HepG2 (cell line): ENCODE results near the gene HTN3. TPM values are rescaled to one million over a fixed set of nuclear protein-coding genes. Genes with fewer than 3 reads are reported as not detected.
"Not testable (repeated sequence)": the region's sequence is repeated elsewhere in the genome, so short reads cannot be mapped to it uniquely, and the experiment has no call there.

ENCODE experiments used
- ATAC-seq: fragments of 200-7000 bp; cut with Tn5 transposase; 3 replicates; pipeline ENCODE4 v1.9.1; 2020; ENCODE audit warnings: mild to moderate bottlenecking, moderate library complexity
- BruUV-seq: library from RNA; stranded (reverse); fragments of 400-500 nt; replicated peaks from 2 replicates; lab custom pipeline; 2021; lab: Mats Ljungman, UMichigan
- CTCF ChIA-PET: fragments of 300-600 bp; formaldehyde crosslinking; extraction: SDS; loops from one replicate; lab custom pipeline; 2021; ENCODE audit warnings: low total read pairs, inconsistent platforms, low intra/inter-chr PET ratio; lab: Yijun Ruan, JAX
- POLR2A ChIA-PET: fragments of 350-600 bp; sonication (Branson Sonifier 250); formaldehyde crosslinking; loops from one replicate; lab custom pipeline; 2020; ENCODE audit warnings: antibody characterized with exemption, inconsistent platforms; lab: Yijun Ruan, JAX
- DNase-seq: peaks from one replicate; pipeline ENCODE4 v3.0.0-alpha.2; 2015; ENCODE audit warnings: low spot score
- FAIRE-seq: peaks from 3 replicates; lab custom pipeline; 2011; peaks lifted over from hg19 to GRCh38; lab: Jason Lieb, UNC
- H2AFZ ChIP-seq: one replicate; pipeline ENCODE4 v1.6.1; 2011; ENCODE audit warnings: low read length, inconsistent platforms
- H3K27ac ChIP-seq: fragments of 300-600 bp; 3 replicates; pipeline ENCODE4 v1.8.0; 2011; ENCODE audit warnings: mixed run types, mild to moderate bottlenecking, mixed read lengths, low read length, inconsistent platforms; ENCODE audit not compliant: insufficient read depth; ENCODE audit errors: extremely low read length
- H3K27me3 ChIP-seq, 2 experiments: fragments of 200-600 bp in 1 of 2; 2 replicates in 1 of 2; 3 replicates in 1 of 2; pipeline versions ENCODE4 v1.6.0 to v1.8.0; 2011; ENCODE audit warnings: low read length in 2 of 2, mild to moderate bottlenecking in 2 of 2, moderate library complexity in 2 of 2, inconsistent platforms in 1 of 2; ENCODE audit not compliant: insufficient read depth in 2 of 2, control insufficient read depth in 1 of 2
- H3K36me3 ChIP-seq, 2 experiments: fragments of 200-600 bp in 1 of 2; replicated peaks in 1 of 2; 2 replicates in 1 of 2; 3 replicates in 1 of 2; pipeline versions ENCODE4 v1.5.1 to v1.8.0; 2011; ENCODE audit warnings: low read length in 2 of 2, inconsistent platforms in 1 of 2; ENCODE audit not compliant: insufficient read depth in 2 of 2, control insufficient read depth in 1 of 2
- H3K4me1 ChIP-seq: 2 replicates; pipeline ENCODE4 v1.5.1; 2012; ENCODE audit warnings: low read length, inconsistent platforms; ENCODE audit not compliant: insufficient read depth
- H3K4me2 ChIP-seq: 2 replicates; pipeline ENCODE4 v1.6.0; 2011; ENCODE audit warnings: low read depth, low read length, inconsistent platforms
- H3K4me3 ChIP-seq, 3 experiments: fragments of 200-600 bp in 1 of 3; sonication (generic), shearing (Covaris generic) in 1 of 3; replicated peaks in 1 of 3; 2 replicates each; pipeline ENCODE4 v1.5.1; 2011 to 2016; ENCODE audit warnings: low read length in 3 of 3, inconsistent platforms in 2 of 3, low read depth in 2 of 3, mild to moderate bottlenecking in 2 of 3, control low read depth in 1 of 3, mixed read lengths in 1 of 3; ENCODE audit not compliant: insufficient read depth in 1 of 3
- H3K79me2 ChIP-seq: one replicate; pipeline ENCODE4 v1.6.1; 2011; ENCODE audit warnings: low read length, inconsistent platforms; ENCODE audit not compliant: insufficient read depth
- H3K9ac ChIP-seq: 2 replicates; pipeline ENCODE4 v1.6.0; 2011; ENCODE audit warnings: mild to moderate bottlenecking, low read depth, low read length, inconsistent platforms; ENCODE audit not compliant: insufficient read depth
- H3K9me3 ChIP-seq: 2 replicates; pipeline ENCODE4 v1.5.1; 2012; ENCODE audit warnings: mild to moderate bottlenecking, low read length
- H4K20me1 ChIP-seq: 2 replicates; pipeline ENCODE4 v1.6.0; 2011; ENCODE audit warnings: inconsistent platforms, mild to moderate bottlenecking, low read length, moderate library complexity; ENCODE audit not compliant: insufficient read depth
- FLYWCH1 ChIP-seq: sonication (generic); formaldehyde crosslinking; IDR thresholded peaks from 2 replicates; pipeline ENCODE4 v1.8.1; 2023; ENCODE audit warnings: mild to moderate bottlenecking, missing genetic modification reagents
- FOXA1 ChIP-seq, 2 experiments: fragments of 450-650 bp in 1 of 2; sonication (generic) in 1 of 2; formaldehyde crosslinking in 1 of 2; IDR thresholded peaks; 2 replicates each; pipeline versions ENCODE4 v1.4.0 to v1.6.1; 2016 to 2020; ENCODE audit warnings: missing genetic modification reagents in 1 of 2
- FOXA3 ChIP-seq: IDR thresholded peaks from 2 replicates; pipeline ENCODE4 v1.6.1; 2016; ENCODE audit warnings: missing genetic modification reagents, missing compliant biosample characterization
- MED8 ChIP-seq: sonication (generic); formaldehyde crosslinking; IDR thresholded peaks from 2 replicates; pipeline ENCODE4 v1.8.1; 2023; ENCODE audit warnings: mild to moderate bottlenecking, missing genetic modification reagents; ENCODE audit not compliant: insufficient replicate concordance
- NFIC ChIP-seq: IDR thresholded peaks from 2 replicates; pipeline ENCODE4 v1.6.1; 2012; ENCODE audit warnings: mild to moderate bottlenecking, low read length, inconsistent platforms
- SALL1 ChIP-seq: sonication (generic); formaldehyde crosslinking; IDR thresholded peaks from 2 replicates; pipeline ENCODE4 v1.8.0; 2022; ENCODE audit warnings: mild to moderate bottlenecking, missing genetic modification reagents
- SMARCE1 ChIP-seq: fragments of 450-650 bp; IDR thresholded peaks from 2 replicates; pipeline ENCODE4 v1.6.1; 2017; ENCODE audit warnings: borderline replicate concordance
- ZMYM4 ChIP-seq: sonication (generic); formaldehyde crosslinking; IDR thresholded peaks from 2 replicates; pipeline ENCODE4 v1.8.1; 2023; ENCODE audit warnings: mild to moderate bottlenecking, missing genetic modification reagents
- ZNF281 ChIP-seq: sonication (generic); formaldehyde crosslinking; IDR thresholded peaks from 2 replicates; pipeline ENCODE4 v1.4.0; 2020; ENCODE audit warnings: missing genetic modification reagents, borderline replicate concordance
- ZNF639 ChIP-seq: conservative IDR thresholded peaks from 2 replicates; pipeline ENCODE4 v1.6.1; 2018; ENCODE audit warnings: missing genetic modification reagents
- WGBS: methylation state at CpG from one replicate; pipeline ENCODE4 v1.1.6; 2017; ENCODE audit warnings: low lambda C conversion rate; 5-methylcytosine and 5-hydroxymethylcytosine counted together
- in situ Hi-C: cut with HindIII; loops from 2 replicates; pipeline ENCODE4 v1.10.0; 2017; ENCODE audit warnings: low pct_unique_long_range_greater_than_20kb; ENCODE audit not compliant: extremely low pct_ligation_motif_present
- intact Hi-C: fragments of 100-400 bp; cut with micrococcal nuclease; formaldehyde crosslinking; loops from one replicate; pipeline ENCODE4 v1.10.0; 2022; ENCODE audit not compliant: unreplicated experiment
- polyA plus RNA-seq, 8 experiments: library from polyadenylated mRNA; depleted of rRNA in 3 of 8; stranded (reverse) in 7 of 8; unstranded in 1 of 8; fragments of >200 nt; fragmentation: Illumina TruSeq in 4 of 8; extraction: Trizol in 4 of 8; gene quantifications; 2 replicates each; pipeline versions ENCODE4 v1.2.1 to v1.2.3, GENCODE V29; 2011 to 2016; ENCODE audit warnings: low read depth in 4 of 8, missing spikeins in 1 of 8, mixed read lengths in 1 of 8; ENCODE audit not compliant: insufficient read depth in 1 of 8
- total RNA-seq, 5 experiments: library from RNA; depleted of rRNA; stranded (reverse); fragments of >200 nt; fragmentation: Illumina TruSeq; extraction: Trizol; gene quantifications; 2 replicates each; pipeline ENCODE4 v1.2.3, GENCODE V29; 2016; ENCODE audit warnings: low read depth in 1 of 5
- TF ChIP-seq, protein P1 (sequence below): sonication (generic); formaldehyde crosslinking; IDR thresholded peaks from 2 replicates; pipeline ENCODE4 v1.4.0; 2020; ENCODE audit warnings: missing genetic modification reagents, mild to moderate bottlenecking, borderline replicate concordance

The HTN3 gene
- total and polyA plus RNA-seq, 2 of the 13 experiments (the other 11 are each of a cell fraction or from before 2014, with no cell fraction given) = not detected

DNA sequence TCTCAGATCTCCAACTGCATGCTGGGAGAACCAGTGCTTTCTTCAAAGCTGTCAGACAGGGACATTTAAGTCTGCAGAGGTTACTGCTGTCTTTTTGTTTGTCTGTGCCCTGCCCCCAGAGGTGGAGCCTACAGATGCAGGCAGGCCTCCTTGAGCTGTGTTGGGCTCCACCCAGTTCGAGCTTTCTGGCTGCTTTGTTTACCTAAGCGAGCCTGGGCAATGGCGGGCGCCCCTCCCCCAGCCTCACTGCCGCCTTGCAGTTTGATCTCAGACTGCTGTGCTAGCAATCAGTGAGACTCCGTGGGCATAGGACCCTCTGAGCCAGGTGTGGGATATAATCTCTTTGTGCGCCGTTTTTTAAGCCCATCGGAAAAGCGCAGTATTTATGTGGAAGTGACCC lies 9.3 kb upstream of the HTN3 start:
- H3K4me2 ChIP-seq; H3K4me3 ChIP-seq; POLR2A ChIA-PET; H3K9me3 ChIP-seq; ATAC-seq; FAIRE-seq; intact Hi-C loops; H3K79me2 ChIP-seq; TF ChIP-seq FOXA1 (IDR thresholded peaks at IDR 0.05): not testable (repeated sequence)
- WGBS = 100% methylated on average over 2 of the region's 10 CpGs
- TF ChIP-seq SALL1 (0 out of 2 replicates have a peak, but pooled peaks have one; percentile 13), ZNF281 (CRISPR knock-in tag) (peak; percentile 80), FOXA1 (CRISPR knock-in tag; IDR thresholded peaks at IDR 0.05) (peak; percentile 49; the same call in 1 of the 2 replicates), FOXA3 (CRISPR knock-in tag) (peak; percentile 56; the same call in 1 of the 2 replicates), ZMYM4 (CRISPR knock-in tag) (peak; percentile 31; the same call in 1 of the 2 replicates)
- TF ChIP-seq, all 625 proteins: peak for 5; not testable (repeated sequence) for 620
- BruUV-seq, CTCF ChIA-PET, DNase-seq, in situ Hi-C loops, H4K20me1 ChIP-seq, H3K27me3 ChIP-seq, H2AFZ ChIP-seq, H3K9ac ChIP-seq, H3K4me1 ChIP-seq, H3K27ac ChIP-seq, H3K36me3 ChIP-seq: not testable (repeated sequence)

DNA sequence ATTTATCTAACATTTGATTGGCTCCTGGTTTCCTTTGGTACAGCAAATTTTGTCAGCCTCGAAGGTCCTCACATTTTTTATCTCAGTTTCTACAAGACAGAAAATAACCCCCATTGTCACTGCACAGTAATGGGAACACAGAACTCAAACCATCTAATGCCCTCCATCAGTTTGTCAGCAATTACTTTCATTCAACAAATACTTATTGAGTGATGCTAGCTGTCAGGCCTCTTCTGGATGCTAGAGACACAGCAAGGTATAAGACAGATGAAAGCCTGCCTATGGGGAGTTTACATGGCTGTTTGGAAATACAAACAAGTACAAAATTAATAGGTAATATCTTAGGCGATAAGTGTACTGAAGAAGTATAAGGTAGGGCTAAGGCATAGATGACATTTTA lies 5.0 kb upstream of the HTN3 start:
- Histone ChIP-seq H3K79me2 (no peaks in the 10 kb centered on the region), H3K27ac (no peak overlapping the region), H3K27me3 (no peaks in the 10 kb centered on the region), H3K9me3 (no peaks in the 10 kb centered on the region), H4K20me1 (no peaks in the 10 kb centered on the region), H3K4me2 (no peak overlapping the region), H3K36me3 (no peaks in the 10 kb centered on the region), H3K9ac (no peak overlapping the region), H2AFZ (no peak overlapping the region), H3K4me1 (no peaks in the 10 kb centered on the region), H3K4me3 (no peak overlapping the region)
- no peak for DNase-seq
- WGBS = 47% methylated on average over 2 of the region's 2 CpGs
- intact Hi-C loops = no loop called here
- in situ Hi-C loops = no loop called here
- ChIA-PET CTCF (no interaction called here), POLR2A (no interaction called here)
- no peak for FAIRE-seq
- BruUV-seq = no TSS peak
- ATAC-seq = no peak
- TF ChIP-seq, protein P1, sequence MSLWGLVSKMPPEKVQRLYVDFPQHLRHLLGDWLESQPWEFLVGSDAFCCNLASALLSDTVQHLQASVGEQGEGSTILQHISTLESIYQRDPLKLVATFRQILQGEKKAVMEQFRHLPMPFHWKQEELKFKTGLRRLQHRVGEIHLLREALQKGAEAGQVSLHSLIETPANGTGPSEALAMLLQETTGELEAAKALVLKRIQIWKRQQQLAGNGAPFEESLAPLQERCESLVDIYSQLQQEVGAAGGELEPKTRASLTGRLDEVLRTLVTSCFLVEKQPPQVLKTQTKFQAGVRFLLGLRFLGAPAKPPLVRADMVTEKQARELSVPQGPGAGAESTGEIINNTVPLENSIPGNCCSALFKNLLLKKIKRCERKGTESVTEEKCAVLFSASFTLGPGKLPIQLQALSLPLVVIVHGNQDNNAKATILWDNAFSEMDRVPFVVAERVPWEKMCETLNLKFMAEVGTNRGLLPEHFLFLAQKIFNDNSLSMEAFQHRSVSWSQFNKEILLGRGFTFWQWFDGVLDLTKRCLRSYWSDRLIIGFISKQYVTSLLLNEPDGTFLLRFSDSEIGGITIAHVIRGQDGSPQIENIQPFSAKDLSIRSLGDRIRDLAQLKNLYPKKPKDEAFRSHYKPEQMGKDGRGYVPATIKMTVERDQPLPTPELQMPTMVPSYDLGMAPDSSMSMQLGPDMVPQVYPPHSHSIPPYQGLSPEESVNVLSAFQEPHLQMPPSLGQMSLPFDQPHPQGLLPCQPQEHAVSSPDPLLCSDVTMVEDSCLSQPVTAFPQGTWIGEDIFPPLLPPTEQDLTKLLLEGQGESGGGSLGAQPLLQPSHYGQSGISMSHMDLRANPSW (CRISPR knock-in tag) = no peak
- TF ChIP-seq FLYWCH1 (CRISPR knock-in tag) (no peak), NFIC (no peak), ZNF639 (CRISPR knock-in tag) (no peak), MED8 (CRISPR knock-in tag) (no peak), SMARCE1 (no peak)
